GM18507 (cell line): ENCODE measurements around the gene CLASP1.
"Not testable (repeated sequence)": the region's sequence is repeated elsewhere in the genome, so short reads cannot be mapped to it uniquely, and the experiment has no call there.

ENCODE experiments used
- DNase-seq: peaks from one replicate; pipeline ENCODE4 v3.0.0; 2011; ENCODE audit warnings: low read depth; ENCODE audit not compliant: insufficient read length; ENCODE audit errors: extremely low spot score
- FAIRE-seq: peaks from 2 replicates; lab custom pipeline; 2011; peaks lifted over from hg19 to GRCh38; lab: Jason Lieb, UNC

Gene CLASP1

GRCh38 chr2:121489911-121490583 is 159.2 kb downstream of the CLASP1 start:
- FAIRE-seq (no peak), DNase-seq (no peak)

GRCh38 chr2:121489284-121489683 is 160.0 kb downstream of the CLASP1 start:
- no peak for DNase-seq
- no peak for FAIRE-seq

GRCh38 chr2:121486191-121486790 is 163.0 kb downstream of the CLASP1 start:
- FAIRE-seq (no peak), DNase-seq (no peak)

GRCh38 chr2:121485039-121485438 is 164.2 kb downstream of the CLASP1 start:
- DNase-seq = no peak

GRCh38 chr2:121483846-121484245 is 165.4 kb downstream of the CLASP1 start:
- FAIRE-seq (no peak), DNase-seq (no peak)

More at GRCh38 chr2:121485039-121485438, 164.2 kb downstream of the CLASP1 start:
- no peak for FAIRE-seq

- DNase-seq (no peak), FAIRE-seq (no peak)
These were observed 166.2 kb downstream of the CLASP1 start for GRCh38 chr2:121483021-121483420.

GRCh38 chr2:121480826-121481225 is 168.4 kb downstream of the CLASP1 start:
- FAIRE-seq (no peak), DNase-seq (no peak)

GRCh38 chr2:121479882-121480522 is 169.3 kb downstream of the CLASP1 start:
- FAIRE-seq (no peak), DNase-seq (no peak)

- DNase-seq (no peak), FAIRE-seq (no peak)
These were observed 170.1 kb downstream of the CLASP1 start for GRCh38 chr2:121478996-121479745.

- not testable (repeated sequence) for DNase-seq, FAIRE-seq
These were observed 170.8 kb downstream of the CLASP1 start for GRCh38 chr2:121478358-121478995.

- FAIRE-seq = no peak
- no peak for DNase-seq
These were observed 172.6 kb downstream of the CLASP1 start for GRCh38 chr2:121476684-121477083.

GRCh38 chr2:121475811-121476571 is 173.3 kb downstream of the CLASP1 start:
- DNase-seq (no peak), FAIRE-seq (no peak)

- FAIRE-seq (no peak), DNase-seq (no peak)
These were observed 175.8 kb downstream of the CLASP1 start for GRCh38 chr2:121473512-121473911.

- DNase-seq (no peak), FAIRE-seq (no peak)
These were observed 176.7 kb downstream of the CLASP1 start for GRCh38 chr2:121472470-121472993.

- DNase-seq = no peak
- no peak for FAIRE-seq
These were observed 177.5 kb downstream of the CLASP1 start for GRCh38 chr2:121471532-121472469.

GRCh38 chr2:121470917-121471316 is 178.3 kb downstream of the CLASP1 start:
- no peak for DNase-seq
- no peak for FAIRE-seq

- FAIRE-seq (no peak), DNase-seq (no peak)
These were observed 179.9 kb downstream of the CLASP1 start for GRCh38 chr2:121469356-121469755.

GRCh38 chr2:121468936-121469335 is 180.3 kb downstream of the CLASP1 start:
- DNase-seq = no peak
- no peak for FAIRE-seq
